ENCODE data around the gene SYF2. TPM values are rescaled to one million over a fixed set of nuclear protein-coding genes. Genes with fewer than 3 reads are reported as not detected.

Gene SYF2
- total RNA-seq, 1 donor = 28.9 TPM

DNA sequence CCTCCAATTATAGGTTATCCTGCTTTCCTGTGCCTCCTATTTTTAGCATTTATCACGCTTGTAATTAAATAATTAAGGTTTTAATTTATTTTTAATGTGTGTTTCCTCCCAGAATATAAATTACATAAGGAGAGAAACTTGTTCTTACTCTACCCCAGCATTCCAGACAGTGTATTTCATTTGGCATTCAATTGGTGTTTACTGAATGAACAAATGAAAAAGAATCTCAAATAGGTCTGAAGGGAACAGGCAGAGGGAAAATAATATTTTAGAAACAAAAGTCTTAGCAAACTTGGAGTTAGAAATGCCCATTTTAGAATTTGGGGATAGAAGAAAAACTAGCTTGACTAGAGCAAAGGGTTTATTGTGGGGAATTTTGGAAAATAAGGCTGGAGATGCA lies 24.9 kb upstream of the SYF2 start:
- TF ChIP-seq, protein P1, sequence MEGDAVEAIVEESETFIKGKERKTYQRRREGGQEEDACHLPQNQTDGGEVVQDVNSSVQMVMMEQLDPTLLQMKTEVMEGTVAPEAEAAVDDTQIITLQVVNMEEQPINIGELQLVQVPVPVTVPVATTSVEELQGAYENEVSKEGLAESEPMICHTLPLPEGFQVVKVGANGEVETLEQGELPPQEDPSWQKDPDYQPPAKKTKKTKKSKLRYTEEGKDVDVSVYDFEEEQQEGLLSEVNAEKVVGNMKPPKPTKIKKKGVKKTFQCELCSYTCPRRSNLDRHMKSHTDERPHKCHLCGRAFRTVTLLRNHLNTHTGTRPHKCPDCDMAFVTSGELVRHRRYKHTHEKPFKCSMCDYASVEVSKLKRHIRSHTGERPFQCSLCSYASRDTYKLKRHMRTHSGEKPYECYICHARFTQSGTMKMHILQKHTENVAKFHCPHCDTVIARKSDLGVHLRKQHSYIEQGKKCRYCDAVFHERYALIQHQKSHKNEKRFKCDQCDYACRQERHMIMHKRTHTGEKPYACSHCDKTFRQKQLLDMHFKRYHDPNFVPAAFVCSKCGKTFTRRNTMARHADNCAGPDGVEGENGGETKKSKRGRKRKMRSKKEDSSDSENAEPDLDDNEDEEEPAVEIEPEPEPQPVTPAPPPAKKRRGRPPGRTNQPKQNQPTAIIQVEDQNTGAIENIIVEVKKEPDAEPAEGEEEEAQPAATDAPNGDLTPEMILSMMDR (IDR thresholded peaks at IDR 0.05; ENCODE audit: insufficient read depth, low read depth, low read length) = no peak
- DNase-seq (ENCODE audit: low read depth) = no peak
- no peak overlapping the region for H3K4me3 ChIP-seq (ENCODE audit: low read depth, low read length)

DNA sequence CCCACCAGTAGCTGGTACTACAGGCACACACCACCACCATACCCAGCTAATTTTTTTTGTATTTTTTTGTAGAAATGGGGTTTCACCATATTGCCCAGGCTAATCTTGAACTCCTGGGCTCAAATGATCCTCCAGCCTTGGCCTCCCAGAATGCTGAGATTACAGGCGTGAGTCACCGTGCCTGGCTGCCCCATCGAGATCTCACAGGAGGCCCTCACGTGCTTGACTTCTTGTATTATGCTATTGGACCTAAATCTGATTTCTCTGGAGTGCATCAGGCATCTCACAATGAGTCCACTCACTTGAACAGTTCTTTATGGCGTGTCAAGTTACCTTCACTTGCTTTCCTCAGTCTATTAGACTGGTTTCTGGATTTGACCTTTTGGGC lies 24.3 kb upstream of the SYF2 start:
- no peak for DNase-seq (ENCODE audit: low read depth)
- TF ChIP-seq, protein P1 (IDR thresholded peaks at IDR 0.05; ENCODE audit: insufficient read depth, low read depth, low read length) = no peak
- no peak overlapping the region for H3K4me3 ChIP-seq (ENCODE audit: low read depth, low read length)

DNA sequence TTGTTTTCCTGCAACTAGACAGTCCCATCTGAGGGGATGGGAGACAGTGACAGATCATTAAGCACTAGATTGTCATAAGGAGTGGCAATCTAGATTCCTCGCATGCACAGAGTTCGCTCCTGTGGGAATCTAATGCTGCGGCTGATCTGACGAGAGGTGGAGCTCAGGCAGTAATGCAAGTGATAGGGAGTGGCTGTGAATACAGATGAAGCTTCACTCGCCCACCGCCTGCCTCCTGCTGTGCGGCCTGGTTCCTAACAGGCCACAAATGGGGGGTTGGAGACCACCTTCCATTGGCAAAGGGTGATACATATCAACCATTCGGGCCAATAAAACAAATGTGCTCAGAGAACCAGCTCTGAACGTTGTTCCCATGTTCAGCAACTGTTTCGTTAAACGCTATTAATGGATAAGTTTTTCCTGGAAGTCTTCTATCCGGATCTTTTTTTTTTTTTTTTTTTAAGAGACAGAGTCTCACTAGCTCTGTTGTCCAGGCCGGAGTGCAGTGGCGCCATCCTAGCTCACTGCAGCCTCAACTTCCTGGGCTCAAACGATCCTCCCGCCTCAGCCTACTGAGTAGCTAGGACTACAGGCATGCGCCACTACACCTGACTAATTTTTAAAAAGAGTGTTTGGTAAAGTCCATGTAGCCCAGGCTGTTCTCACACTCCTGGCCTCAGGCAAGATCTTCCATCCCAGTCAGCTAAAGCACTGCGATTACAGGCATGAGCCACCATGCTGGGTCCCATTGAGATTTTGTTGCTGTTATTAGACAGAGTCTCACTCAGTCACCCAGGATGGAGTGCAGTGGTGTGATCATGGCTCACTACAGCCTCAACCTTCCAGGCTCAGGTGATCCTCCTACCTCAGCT lies 23.6 kb upstream of the SYF2 start:
- TF ChIP-seq, protein P1 (IDR thresholded peaks at IDR 0.05; ENCODE audit: insufficient read depth, low read depth, low read length) = no peak
- no peak overlapping the region for H3K4me3 ChIP-seq (ENCODE audit: low read depth, low read length)
- no peak for DNase-seq (ENCODE audit: low read depth)

DNA sequence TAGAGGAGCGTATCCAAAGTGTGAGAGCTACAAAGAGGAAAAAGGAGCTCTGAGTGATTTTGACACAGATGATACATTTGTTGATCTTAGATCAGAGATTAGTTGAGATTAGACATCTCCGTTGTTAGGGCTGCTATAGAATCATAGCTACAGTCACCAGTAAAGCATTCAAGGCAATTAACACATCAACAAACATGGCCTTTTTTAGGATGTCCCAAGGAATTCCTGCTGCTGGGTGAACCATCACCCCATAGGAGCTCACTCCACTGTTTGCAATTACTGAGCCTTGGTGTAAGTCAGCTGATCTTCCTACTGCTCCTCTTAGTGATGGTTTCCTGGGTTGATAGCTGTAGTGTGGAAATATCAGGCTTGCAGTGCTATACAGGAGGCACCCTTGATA lies 21.6 kb upstream of the SYF2 start:
- TF ChIP-seq, protein P1 (IDR thresholded peaks at IDR 0.05; ENCODE audit: insufficient read depth, low read depth, low read length) = no peak
- peak; percentile 88 for DNase-seq (ENCODE audit: low read depth)
- no peak overlapping the region for H3K4me3 ChIP-seq (ENCODE audit: low read depth, low read length)

DNA sequence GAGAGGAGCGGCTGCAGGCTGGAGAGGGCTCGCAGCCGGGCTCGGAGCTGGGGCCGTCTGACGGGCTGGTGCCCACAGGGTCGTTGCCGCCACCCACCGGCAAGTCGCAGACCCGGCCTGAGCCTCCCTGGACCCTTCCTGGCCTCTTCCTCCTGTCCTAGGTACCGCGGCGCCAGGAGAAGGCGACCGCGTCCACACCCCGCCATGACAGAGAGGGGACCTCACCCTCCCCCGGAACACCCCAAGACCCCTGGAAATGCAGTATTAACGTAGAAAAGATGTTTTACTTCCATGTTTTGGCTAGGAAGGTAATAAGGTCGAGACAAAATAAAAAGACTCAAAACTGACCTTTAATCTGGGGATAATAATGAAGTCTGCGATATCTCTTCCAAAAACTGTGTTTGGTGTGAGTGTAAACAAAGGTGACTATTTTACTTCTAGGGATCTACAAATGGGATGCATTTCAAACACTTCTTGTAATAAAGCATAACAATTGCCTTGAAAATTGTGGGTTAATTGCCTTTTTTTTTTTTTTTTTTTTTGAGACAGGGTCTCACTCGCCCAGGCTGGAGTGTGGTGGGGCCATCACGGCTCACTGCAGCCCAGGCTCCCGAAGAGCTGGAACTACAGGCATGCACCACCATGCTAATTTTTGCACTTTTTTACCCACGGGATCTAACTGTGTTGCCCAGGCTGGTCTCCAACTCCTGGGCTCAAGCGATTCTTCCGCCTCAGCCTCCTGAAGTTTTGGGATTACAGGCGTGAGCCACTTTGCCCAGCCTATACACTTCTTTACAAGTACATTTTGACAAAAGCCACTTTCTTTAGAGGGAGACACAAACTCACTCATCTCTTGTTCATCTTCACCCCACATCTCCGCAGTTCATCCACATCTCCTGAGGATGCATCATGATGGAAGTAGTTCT lies 15.8 kb upstream of the SYF2 start:
- TF ChIP-seq, protein P1 (IDR thresholded peaks at IDR 0.05; ENCODE audit: insufficient read depth, low read depth, low read length) = peak; percentile 13
- no peak for DNase-seq (ENCODE audit: low read depth)
- peak overlapping the region; percentile 98 for H3K4me3 ChIP-seq (ENCODE audit: low read depth, low read length)

DNA sequence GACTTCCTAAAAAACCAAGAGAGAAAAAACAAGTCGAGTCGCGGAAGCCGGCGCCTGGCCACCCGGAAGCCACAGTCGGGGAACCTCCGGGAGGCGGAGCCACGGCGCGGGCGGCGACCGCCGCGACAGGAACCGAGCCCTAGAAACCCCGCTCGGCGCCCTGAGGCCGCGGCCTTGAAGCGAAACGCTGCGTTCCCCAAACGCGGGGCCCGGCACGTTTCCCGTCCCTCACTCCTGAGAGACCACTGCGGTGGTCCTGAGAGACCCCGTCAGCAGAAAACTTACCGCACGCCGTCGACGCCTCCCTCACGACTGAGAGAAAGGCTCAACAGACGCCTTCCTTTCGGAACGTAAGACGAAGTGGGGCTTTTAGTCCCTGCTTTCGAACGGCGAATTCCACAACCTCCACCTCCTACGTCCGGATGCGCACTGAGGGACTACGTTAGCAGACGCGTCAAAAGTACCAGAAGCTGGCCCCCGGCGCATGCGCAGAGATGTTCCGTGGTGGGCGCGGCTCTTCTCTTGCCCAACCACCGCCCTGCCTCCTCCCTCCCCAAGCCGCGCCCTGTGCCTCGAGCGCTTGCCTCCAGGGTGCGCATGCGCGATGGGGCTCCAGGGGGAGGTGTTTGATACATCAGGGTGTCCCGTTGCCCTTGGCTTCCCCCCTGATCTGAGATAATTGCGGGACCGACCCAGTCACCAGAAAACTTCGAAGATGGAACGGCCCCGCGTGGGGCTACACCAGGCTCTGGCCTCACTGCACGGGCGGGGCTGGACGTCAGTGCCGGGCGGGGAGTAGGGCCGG lies 14.9 kb upstream of the SYF2 start, which contains the start of gene RSRP1:
Gene RSRP1 (minus strand): TSS at position 431 of the 805 bp plus-strand sequence. CDS start 491 bp downstream, outside the sequence.
- peak; percentile 98 for DNase-seq (ENCODE audit: low read depth)
- TF ChIP-seq, protein P1 (IDR thresholded peaks at IDR 0.05; ENCODE audit: insufficient read depth, low read depth, low read length) = no peak
- peak within 1 kb of the TSS; percentile 98 for H3K4me3 ChIP-seq (ENCODE audit: low read depth, low read length)

Data from fibroblast of villous mesenchyme (primary cell).